ENCODE data around the gene HSD17B12. TPM values are rescaled to one million over a fixed set of nuclear protein-coding genes. Genes with fewer than 3 reads are reported as not detected.

Gene HSD17B12
- total RNA-seq, 1 experiment from 2014 or later, result 112 TPM

- Histone ChIP-seq H3K4me1 (replicated peaks; ENCODE audit: insufficient read depth) (peaks cover 21% of the 10 kb centered on the region), H4K20me1 (ENCODE audit: insufficient read depth) (no peaks in the 10 kb centered on the region), H3K9me2 (ENCODE audit: insufficient read depth) (no peaks in the 10 kb centered on the region), H3K79me2 (ENCODE audit: low read depth) (no peaks in the 10 kb centered on the region; the same call in 1 of the 2 replicates), H3K27me3 (ENCODE audit: insufficient read depth, low read depth) (no peaks in the 10 kb centered on the region), H2AFZ (no peak overlapping the region), H3K36me3 (ENCODE audit: low read depth) (peaks cover 3% of the 10 kb centered on the region; the same call in 1 of the 2 replicates), H3K9me3 (ENCODE audit: insufficient read depth, low read depth) (no peaks in the 10 kb centered on the region), H3F3A (ENCODE audit: insufficient read depth, low read depth) (peaks cover 24% of the 10 kb centered on the region), H3K4me3 (no peak overlapping the region), H3K27ac (no peak overlapping the region), H3K4me2 (no peak overlapping the region)
- TF ChIP-seq EZH2 (IDR thresholded peaks at IDR 0.05; ENCODE audit: low read depth) (no peak), CTCF (conservative IDR thresholded peaks at IDR 0.05) (no peak)
- intact Hi-C loops (cut with micrococcal nuclease; ENCODE audit: unreplicated experiment), result loop anchor here (5.0 kb wide), 1 partner anchor 97 kb away; no protein-coding TSS in a partner anchor
- BruUV-seq (replicated peaks), result no TSS peak
- ChIA-PET CTCF (no interaction called here), POLR2A (ENCODE audit: unreplicated experiment) (no interaction called here)
- no peak for DNase-seq
Measured at GRCh38 chr11:43834286-43834685, 153.7 kb downstream of the HSD17B12 start.

- H2AFZ ChIP-seq, result no peak overlapping the region
- BruUV-seq (replicated peaks), result no TSS peak
- H3K27ac ChIP-seq, result no peak overlapping the region
- H3K27me3 ChIP-seq (ENCODE audit: insufficient read depth, low read depth), result no peaks in the 10 kb centered on the region
- H4K20me1 ChIP-seq (ENCODE audit: insufficient read depth), result no peaks in the 10 kb centered on the region
- peaks cover 4% of the 10 kb centered on the region; the same call in 1 of the 2 replicates for H3K36me3 ChIP-seq (ENCODE audit: low read depth)
- no peak for DNase-seq
- no peak overlapping the region for H3K4me2 ChIP-seq
- peaks cover 16% of the 10 kb centered on the region for H3K4me1 ChIP-seq (replicated peaks; ENCODE audit: insufficient read depth)
- intact Hi-C loops (cut with micrococcal nuclease; ENCODE audit: unreplicated experiment), result no loop called here
- no peaks in the 10 kb centered on the region for H3K9me2 ChIP-seq (ENCODE audit: insufficient read depth)
- no peak overlapping the region for H3K4me3 ChIP-seq
- peaks cover 20% of the 10 kb centered on the region for H3F3A ChIP-seq (ENCODE audit: insufficient read depth, low read depth)
- TF ChIP-seq CTCF (conservative IDR thresholded peaks at IDR 0.05) (no peak), EZH2 (IDR thresholded peaks at IDR 0.05; ENCODE audit: low read depth) (no peak)
- H3K9me3 ChIP-seq (ENCODE audit: insufficient read depth, low read depth), result no peaks in the 10 kb centered on the region
- H3K79me2 ChIP-seq (ENCODE audit: low read depth), result no peaks in the 10 kb centered on the region; the same call in 1 of the 2 replicates
- ChIA-PET POLR2A (ENCODE audit: unreplicated experiment) (no interaction called here), CTCF (no interaction called here)
Measured at GRCh38 chr11:43835104-43835503, 154.6 kb downstream of the HSD17B12 start.

- BruUV-seq (replicated peaks), result no TSS peak
- intact Hi-C loops (cut with micrococcal nuclease; ENCODE audit: unreplicated experiment), result no loop called here
- no peak for TF ChIP-seq EZH2 (IDR thresholded peaks at IDR 0.05; ENCODE audit: low read depth)
- TF ChIP-seq CTCF (conservative IDR thresholded peaks at IDR 0.05), result no peak
- Histone ChIP-seq H3K9me2 (ENCODE audit: insufficient read depth) (no peaks in the 10 kb centered on the region), H3F3A (ENCODE audit: insufficient read depth, low read depth) (no peaks in the 10 kb centered on the region), H3K9me3 (ENCODE audit: insufficient read depth, low read depth) (no peaks in the 10 kb centered on the region), H3K36me3 (ENCODE audit: low read depth) (peaks cover 14% of the 10 kb centered on the region), H3K4me2 (no peak overlapping the region), H3K4me3 (no peak overlapping the region), H4K20me1 (ENCODE audit: insufficient read depth) (no peaks in the 10 kb centered on the region), H3K79me2 (ENCODE audit: low read depth) (no peaks in the 10 kb centered on the region), H3K27ac (no peak overlapping the region), H3K27me3 (ENCODE audit: insufficient read depth, low read depth) (no peaks in the 10 kb centered on the region), H3K4me1 (replicated peaks; ENCODE audit: insufficient read depth) (no peaks in the 10 kb centered on the region), H2AFZ (no peak overlapping the region)
- CTCF ChIA-PET, result interaction anchor here (1.2 kb wide), 1 partner anchor 14 kb away, joined by 3 read pairs; no protein-coding TSS in a partner anchor
- no peak for DNase-seq
- POLR2A ChIA-PET (ENCODE audit: unreplicated experiment), result no interaction called here
Measured at GRCh38 chr11:43837879-43838278, 157.3 kb downstream of the HSD17B12 start.

All from PC-9 (cell line).